AG04449 (cell line): ENCODE results near the gene DNA2.
"Not testable (repeated sequence)": the region's sequence is repeated elsewhere in the genome, so short reads cannot be mapped to it uniquely, and the experiment has no call there.

Source experiments
- CTCF ChIA-PET: fragments of 350-600 bp; formaldehyde crosslinking; extraction: SDS; loops from one replicate; lab custom pipeline; 2021; ENCODE audit warnings: antibody characterized with exemption; lab: Yijun Ruan, JAX
- POLR2A ChIA-PET: fragments of 400-600, 350-600 bp; formaldehyde crosslinking; extraction: SDS; loops from one replicate; lab custom pipeline; 2020; ENCODE audit warnings: antibody characterized with exemption, inconsistent platforms; lab: Yijun Ruan, JAX
- DNase-seq: peaks from one replicate; pipeline ENCODE4 v3.0.0-alpha.2; 2010; ENCODE audit warnings: low read depth, low spot score
- H3K4me3 ChIP-seq: 2 replicates; pipeline ENCODE4 v1.5.1; 2011; ENCODE audit warnings: low read depth, mild to moderate bottlenecking, control low read depth, low read length
- CTCF ChIP-seq: IDR thresholded peaks from one replicate; pipeline ENCODE4 v1.5.1; 2011; ENCODE audit warnings: mild to moderate bottlenecking, moderate library complexity, low read length, control low read depth, inconsistent platforms; ENCODE audit not compliant: insufficient read depth; ENCODE audit errors: missing control alignments

Gene DNA2

GRCh38 chr10:68462536-68462935 is 9.2 kb downstream of the DNA2 start:
- CTCF ChIA-PET = no interaction called here
- DNase-seq = no peak
- POLR2A ChIA-PET = no interaction called here
- no peak overlapping the region for H3K4me3 ChIP-seq
- no peak for TF ChIP-seq CTCF

GRCh38 chr10:68461032-68461431 is 10.7 kb downstream of the DNA2 start:
- no peak for TF ChIP-seq CTCF
- POLR2A ChIA-PET = no interaction called here
- H3K4me3 ChIP-seq = no peak overlapping the region
- DNase-seq = no peak
- CTCF ChIA-PET = no interaction called here

- DNase-seq, CTCF ChIA-PET, POLR2A ChIA-PET, H3K4me3 ChIP-seq: not testable (repeated sequence)
Measured at GRCh38 chr10:68449698-68450097, 22.1 kb downstream of the DNA2 start.

GRCh38 chr10:68446179-68446578 is 25.6 kb downstream of the DNA2 start:
- no peak for DNase-seq
- ChIA-PET CTCF (no interaction called here), POLR2A (no interaction called here)
- TF ChIP-seq CTCF = no peak
- no peak overlapping the region for H3K4me3 ChIP-seq

- CTCF ChIA-PET = no interaction called here
- POLR2A ChIA-PET = no interaction called here
- DNase-seq = no peak
- no peak for TF ChIP-seq CTCF
- H3K4me3 ChIP-seq = no peak overlapping the region
Measured at GRCh38 chr10:68442971-68443370, 28.8 kb downstream of the DNA2 start.

- no peak for TF ChIP-seq CTCF
- CTCF ChIA-PET = interaction anchor here (1.8 kb wide), 1 partner anchor 34 kb away, joined by 7 read pairs; the partner anchor contains the start of gene RUFY2
- no peak for DNase-seq
- POLR2A ChIA-PET = no interaction called here
- no peak overlapping the region for H3K4me3 ChIP-seq
Measured at GRCh38 chr10:68440898-68441297, 30.9 kb downstream of the DNA2 start.

- CTCF ChIA-PET = no interaction called here
- no peak overlapping the region for H3K4me3 ChIP-seq
- TF ChIP-seq CTCF = no peak
- POLR2A ChIA-PET = no interaction called here
- DNase-seq = no peak
Measured at GRCh38 chr10:68435803-68436202, 36.0 kb downstream of the DNA2 start.
